GM12892 (cell line): ENCODE results near the gene ATP6V0B.

Experiments used
- DNase-seq: peaks from one replicate; pipeline ENCODE4 v3.0.0; 2011; ENCODE audit not compliant: insufficient read length
- FAIRE-seq: peaks from 2 replicates; lab custom pipeline; 2011; peaks lifted over from hg19 to GRCh38; lab: Jason Lieb, UNC
- POLR2A ChIP-seq: IDR thresholded peaks from 2 replicates; pipeline ENCODE4 v1.6.1; 2011; ENCODE audit warnings: low read depth, low read length, control low read depth
- POLR2AphosphoS5 ChIP-seq: IDR thresholded peaks from 2 replicates; pipeline ENCODE4 v1.6.1; 2011; ENCODE audit warnings: low read depth, low read length, control low read depth
- TAF1 ChIP-seq: IDR thresholded peaks from 2 replicates; pipeline ENCODE4 v1.6.1; 2011; ENCODE audit warnings: low read depth, mild to moderate bottlenecking, control low read depth, low read length, borderline replicate concordance

ATP6V0B gene

GRCh38 chr1:43982241-43982640, 7.5 kb downstream of the ATP6V0B start:
- FAIRE-seq (no peak), DNase-seq (no peak)
- TF ChIP-seq POLR2AphosphoS5: no peak
- no peak for TF ChIP-seq POLR2A
- TF ChIP-seq TAF1: no peak

- no peak for DNase-seq
Measured at GRCh38 chr1:43982808-43983207, 8.0 kb downstream of the ATP6V0B start.

GRCh38 chr1:43983253-43983899, 8.6 kb downstream of the ATP6V0B start:
- no peak for TF ChIP-seq POLR2A
- no peak for FAIRE-seq

More at GRCh38 chr1:43982808-43983207, 8.0 kb downstream of the ATP6V0B start:
- no peak for FAIRE-seq
- TF ChIP-seq TAF1 (no peak), POLR2AphosphoS5 (no peak), POLR2A (no peak)

GRCh38 chr1:43984855-43985254, 10.1 kb downstream of the ATP6V0B start:
- no peak for FAIRE-seq
- no peak for DNase-seq
- TF ChIP-seq TAF1: no peak
- TF ChIP-seq POLR2AphosphoS5: no peak
- no peak for TF ChIP-seq POLR2A

More at GRCh38 chr1:43983253-43983899, 8.6 kb downstream of the ATP6V0B start:
- no peak for DNase-seq

- DNase-seq (no peak), FAIRE-seq (no peak)
- no peak for TF ChIP-seq POLR2AphosphoS5
- TF ChIP-seq POLR2A: no peak
- no peak for TF ChIP-seq TAF1
Measured at GRCh38 chr1:43985984-43986595, 11.3 kb downstream of the ATP6V0B start.

- no peak for FAIRE-seq
- DNase-seq: no peak
- TF ChIP-seq POLR2A (no peak), TAF1 (no peak), POLR2AphosphoS5 (no peak)
Measured at GRCh38 chr1:43986712-43987111, 12.0 kb downstream of the ATP6V0B start.

- FAIRE-seq: no peak
- TF ChIP-seq TAF1 (no peak), POLR2A (no peak), POLR2AphosphoS5 (no peak)
- no peak for DNase-seq
Measured at GRCh38 chr1:43987159-43987902, 12.6 kb downstream of the ATP6V0B start.

- no peak for FAIRE-seq
- TF ChIP-seq TAF1 (no peak), POLR2A (no peak)
- no peak for DNase-seq
Measured at GRCh38 chr1:43990271-43991199, 15.8 kb downstream of the ATP6V0B start.

GRCh38 chr1:43991200-43991475, 16.4 kb downstream of the ATP6V0B start:
- DNase-seq: no peak
- FAIRE-seq: no peak
- no peak for TF ChIP-seq TAF1
- TF ChIP-seq POLR2A: no peak
- TF ChIP-seq POLR2AphosphoS5: no peak

- peak; percentile 75 for FAIRE-seq
- peak; percentile 91 for DNase-seq
- TF ChIP-seq TAF1 (0 out of 2 replicates have a peak, but pooled peaks have one; percentile 18), POLR2AphosphoS5 (no peak), POLR2A (0 out of 2 replicates have a peak, but pooled peaks have one; percentile 53)
Measured at GRCh38 chr1:43991476-43992231, 16.9 kb downstream of the ATP6V0B start, which contains the start of gene CCDC24. Gene CCDC24 (plus strand): TSS chr1:43991599. CDS start chr1:43991879, 280 bp downstream.
